Kidney epithelial cell (primary cell): ENCODE data around the gene AKAP13. TPM values are rescaled to one million over a fixed set of nuclear protein-coding genes. Genes with fewer than 3 reads are reported as not detected.

Experiments used
- DNase-seq: peaks from one replicate; pipeline ENCODE4 v3.0.0-alpha.2; 2010; ENCODE audit warnings: low read depth
- H3K27me3 ChIP-seq: 2 replicates; pipeline ENCODE4 v1.6.0; 2011; ENCODE audit warnings: low read length; ENCODE audit not compliant: control insufficient read depth, insufficient read depth
- H3K36me3 ChIP-seq: 2 replicates; pipeline ENCODE4 v1.5.1; 2011; ENCODE audit warnings: low read length; ENCODE audit not compliant: control insufficient read depth, insufficient read depth
- H3K4me3 ChIP-seq: 2 replicates; pipeline ENCODE4 v1.5.1; 2011; ENCODE audit warnings: low read depth, mild to moderate bottlenecking, control low read depth, low read length
- CTCF ChIP-seq: IDR thresholded peaks from 2 replicates; pipeline ENCODE4 v1.5.1; 2011; ENCODE audit warnings: mild to moderate bottlenecking, moderate library complexity, low read length, control low read depth, inconsistent platforms; ENCODE audit not compliant: insufficient read depth, poor library complexity, severe bottlenecking
- total RNA-seq: library from RNA; depleted of rRNA; stranded (reverse); fragments of >200 nt; gene quantifications from 2 replicates; pipeline ENCODE4 v1.2.3, GENCODE V29; 2015

AKAP13 gene
- total RNA-seq, 1 donor from 2014 or later, result 54.0 TPM

- TF ChIP-seq CTCF, result no peak
- no peaks in the 10 kb centered on the region for H3K36me3 ChIP-seq
- no peak for DNase-seq
Measured at GRCh38 chr15:85761635-85762034, 381.2 kb downstream of the AKAP13 start.

GRCh38 chr15:85762039-85762755 is 381.8 kb downstream of the AKAP13 start:
- Histone ChIP-seq H3K36me3 (no peaks in the 10 kb centered on the region), H3K27me3 (no peaks in the 10 kb centered on the region), H3K4me3 (no peak overlapping the region)
- no peak for DNase-seq
- no peak for TF ChIP-seq CTCF

More at GRCh38 chr15:85761635-85762034, 381.2 kb downstream of the AKAP13 start:
- no peaks in the 10 kb centered on the region for H3K27me3 ChIP-seq
- no peak overlapping the region for H3K4me3 ChIP-seq

GRCh38 chr15:85762756-85763127 is 382.3 kb downstream of the AKAP13 start:
- Histone ChIP-seq H3K36me3 (no peaks in the 10 kb centered on the region), H3K27me3 (no peaks in the 10 kb centered on the region), H3K4me3 (no peak overlapping the region)
- no peak for DNase-seq
- no peak for TF ChIP-seq CTCF

- no peak for TF ChIP-seq CTCF
- H3K27me3 ChIP-seq, result no peaks in the 10 kb centered on the region
- H3K36me3 ChIP-seq, result no peaks in the 10 kb centered on the region
- no peak overlapping the region for H3K4me3 ChIP-seq
- DNase-seq, result no peak
Measured at GRCh38 chr15:85763157-85763556, 382.8 kb downstream of the AKAP13 start.

GRCh38 chr15:85763673-85764633 is 383.6 kb downstream of the AKAP13 start:
- Histone ChIP-seq H3K36me3 (no peaks in the 10 kb centered on the region), H3K27me3 (no peaks in the 10 kb centered on the region), H3K4me3 (no peak overlapping the region)
- TF ChIP-seq CTCF, result no peak
- no peak for DNase-seq
